HCT116 (cell line): ENCODE data around the gene GOLPH3L.

Experiments
- ATF3 ChIP-seq: IDR thresholded peaks from 2 replicates; pipeline ENCODE4 v1.6.1; 2012
- CTCF ChIP-seq, 3 experiments: fragments of 200-600 bp in 1 of 3; sonication (generic) in 1 of 3; IDR thresholded peaks in 2 of 3; conservative IDR thresholded peaks in 1 of 3; 2 replicates each; pipeline ENCODE4 v1.5.1; 2012 to 2017; ENCODE audit warnings: low read depth in 2 of 3, low read length in 2 of 3, antibody characterized with exemption in 1 of 3, borderline replicate concordance in 1 of 3, control low read depth in 1 of 3, mild to moderate bottlenecking in 1 of 3, mixed read lengths in 1 of 3, mixed run types in 1 of 3, moderate library complexity in 1 of 3; ENCODE audit not compliant: insufficient read depth in 1 of 3
- EZH2 ChIP-seq: fragments of 200-600 bp; sonication (generic); IDR thresholded peaks from 2 replicates; pipeline ENCODE4 v1.6.1; 2017; ENCODE audit warnings: antibody characterized with exemption, mixed run types
- EZH2phosphoT487 ChIP-seq: fragments of 200-600 bp; IDR thresholded peaks from 2 replicates; pipeline ENCODE4 v1.6.1; 2018; ENCODE audit warnings: antibody characterized with exemption, borderline replicate concordance
- JUND ChIP-seq: IDR thresholded peaks from 2 replicates; pipeline ENCODE4 v1.6.1; 2012
- MAX ChIP-seq: IDR thresholded peaks from 2 replicates; pipeline ENCODE4 v1.6.1; 2012
- POLR2A ChIP-seq: IDR thresholded peaks from 2 replicates; pipeline ENCODE4 v1.7.0; 2011; ENCODE audit warnings: borderline replicate concordance; ENCODE audit not compliant: insufficient read depth, insufficient read length; ENCODE audit errors: extremely low read depth
- RAD21 ChIP-seq: IDR thresholded peaks from 2 replicates; pipeline ENCODE4 v1.6.1; 2012; ENCODE audit warnings: low read depth, mild to moderate bottlenecking
- REST ChIP-seq: IDR thresholded peaks from 2 replicates; pipeline ENCODE4 v1.6.1; 2012; ENCODE audit warnings: low read depth
- SIN3A ChIP-seq: IDR thresholded peaks from 2 replicates; pipeline ENCODE4 v1.6.1; 2012; ENCODE audit warnings: low read depth
- YY1 ChIP-seq: IDR thresholded peaks from 2 replicates; pipeline ENCODE4 v1.6.1; 2011; ENCODE audit warnings: low read length, low read depth, moderate library complexity, mild to moderate bottlenecking; ENCODE audit not compliant: insufficient replicate concordance; ENCODE audit errors: extremely low read depth
- ZNF274 ChIP-seq: fragments of 200-500 bp; sonication (Bioruptor generic); IDR thresholded peaks from 2 replicates; pipeline ENCODE4 v1.6.1; 2014; ENCODE audit warnings: mild to moderate bottlenecking, low read depth, low read length, inconsistent platforms

GRCh38 chr1:150674881-150675280 lies 22.1 kb downstream of the GOLPH3L start:
- no peak for TF ChIP-seq EZH2
- no peak for TF ChIP-seq CTCF (IDR thresholded peaks at IDR 0.05 in 2 of 3, conservative IDR thresholded peaks at IDR 0.05 in 1 of 3; ENCODE audit: borderline replicate concordance in 1 of 3, insufficient read depth in 1 of 3, low read depth in 2 of 3, low read length in 2 of 3)
- no peak for TF ChIP-seq REST
- no peak for TF ChIP-seq ATF3
- TF ChIP-seq RAD21: no peak
- no peak for TF ChIP-seq SIN3A
- no peak for TF ChIP-seq EZH2phosphoT487
- TF ChIP-seq YY1: no peak
- TF ChIP-seq POLR2A: no peak
- no peak for TF ChIP-seq JUND
- no peak for TF ChIP-seq MAX
- TF ChIP-seq ZNF274: no peak
